K562 (cell line): Measurements from ENCODE around the gene PARD3B. TPM values are rescaled to one million over a fixed set of nuclear protein-coding genes. Genes with fewer than 3 reads are reported as not detected.

Source experiments
- ATAC-seq: fragments of 200-7000 bp; cut with Tn5 transposase; 3 replicates; pipeline ENCODE4 v1.9.1; 2020; ENCODE audit warnings: moderate library complexity
- BruUV-seq: library from RNA; stranded (reverse); fragments of 400-500 nt; replicated peaks from 2 replicates; lab custom pipeline; 2021; lab: Mats Ljungman, UMichigan
- CTCF ChIA-PET: fragments of 300-600 bp; formaldehyde crosslinking; extraction: SDS; loops from one replicate; lab custom pipeline; 2021; ENCODE audit warnings: low intra/inter-chr PET ratio; lab: Yijun Ruan, JAX
- POLR2A ChIA-PET: fragments of 300-600, 350-650 bp; sonication (Branson Sonifier 250); formaldehyde crosslinking; extraction: SDS; loops from one replicate; lab custom pipeline; 2021; ENCODE audit warnings: antibody characterized with exemption, inconsistent platforms; lab: Yijun Ruan, JAX
- DNase-seq, 4 experiments: peaks; one replicate each; pipeline versions ENCODE4 v3.0.0 to v3.0.0-alpha.2; 2011 to 2018; ENCODE audit warnings: low spot score in 3 of 4, mixed read lengths in 3 of 4; ENCODE audit errors: extremely low read depth in 1 of 4
- FAIRE-seq: peaks from 2 replicates; lab custom pipeline; 2011; peaks lifted over from hg19 to GRCh38; lab: Jason Lieb, UNC
- H2AFZ ChIP-seq: 2 replicates; pipeline ENCODE4 v1.6.0; 2011; ENCODE audit warnings: low read depth, low read length, control low read depth, inconsistent platforms
- H3K27ac ChIP-seq: fragments of 200-600 bp; 3 replicates; pipeline ENCODE4 v1.8.0; 2011; ENCODE audit warnings: low read depth, mild to moderate bottlenecking, control low read depth, inconsistent platforms, low read length, moderate library complexity, mixed read lengths; ENCODE audit errors: extremely low read depth
- H3K27me3 ChIP-seq, 2 experiments: fragments of 300-600 bp in 1 of 2; 2 replicates in 1 of 2; 3 replicates in 1 of 2; pipeline versions ENCODE4 v1.6.0 to v1.8.0; 2011; ENCODE audit warnings: inconsistent platforms in 2 of 2, low read length in 2 of 2, mild to moderate bottlenecking in 1 of 2, mixed read lengths in 1 of 2, moderate library complexity in 1 of 2; ENCODE audit not compliant: control insufficient read depth in 2 of 2, insufficient read depth in 2 of 2
- H3K36me3 ChIP-seq: fragments of 300-600 bp; 3 replicates; pipeline ENCODE4 v1.8.0; 2011; ENCODE audit warnings: mild to moderate bottlenecking, low read length, inconsistent platforms; ENCODE audit not compliant: control insufficient read depth, insufficient read depth
- H3K4me1 ChIP-seq, 2 experiments: fragments of 200-600 bp in 1 of 2; replicated peaks in 1 of 2; 2 replicates in 1 of 2; 3 replicates in 1 of 2; pipeline versions ENCODE4 v1.5.1 to v1.8.0; 2011; ENCODE audit warnings: inconsistent platforms in 2 of 2, low read length in 2 of 2, mild to moderate bottlenecking in 1 of 2, mixed read lengths in 1 of 2, moderate library complexity in 1 of 2; ENCODE audit not compliant: control insufficient read depth in 2 of 2, insufficient read depth in 2 of 2
- H3K4me2 ChIP-seq: 2 replicates; pipeline ENCODE4 v1.6.1; 2011; ENCODE audit warnings: low read length, control low read depth, inconsistent platforms, mixed read lengths; ENCODE audit not compliant: insufficient read depth
- H3K4me3 ChIP-seq: fragments of 200-600 bp; sonication (generic), shearing (Covaris generic); 2 replicates; pipeline ENCODE4 v1.5.1; 2016; ENCODE audit warnings: control low read depth, inconsistent platforms
- H3K79me2 ChIP-seq: fragments of 200-600 bp; 3 replicates; pipeline ENCODE4 v1.8.0; 2011; ENCODE audit warnings: low read length, inconsistent platforms; ENCODE audit not compliant: control insufficient read depth, insufficient read depth
- H3K9ac ChIP-seq, 2 experiments: 2 replicates each; pipeline versions ENCODE4 v1.6.0 to v1.6.1; 2011; ENCODE audit warnings: low read depth in 2 of 2, low read length in 2 of 2, control low read depth in 1 of 2, inconsistent platforms in 1 of 2, mild to moderate bottlenecking in 1 of 2, mixed read lengths in 1 of 2; ENCODE audit not compliant: insufficient read depth in 1 of 2
- H3K9me1 ChIP-seq: one replicate; pipeline ENCODE4 v1.6.0; 2011; ENCODE audit warnings: inconsistent platforms, mild to moderate bottlenecking, low read length, moderate library complexity; ENCODE audit not compliant: control insufficient read depth, insufficient read depth
- H3K9me3 ChIP-seq: replicated peaks from 2 replicates; pipeline ENCODE4 v1.5.1; 2011; ENCODE audit warnings: low read depth, low read length, inconsistent platforms; ENCODE audit not compliant: control insufficient read depth, insufficient read depth
- H4K20me1 ChIP-seq: replicated peaks from 2 replicates; pipeline ENCODE4 v1.6.1; 2011; ENCODE audit warnings: low read length, inconsistent platforms, mixed read lengths; ENCODE audit not compliant: control insufficient read depth, insufficient read depth
- ADNP ChIP-seq: fragments of 200-800 bp; sonication (Bioruptor generic); IDR thresholded peaks from 2 replicates; pipeline ENCODE4 v1.6.1; 2016; ENCODE audit warnings: missing genetic modification characterization, missing compliant biosample characterization
- FOXA3 ChIP-seq, 2 experiments: fragments of 450-650 bp in 1 of 2; sonication (generic) in 1 of 2; formaldehyde crosslinking; IDR thresholded peaks in 1 of 2; conservative IDR thresholded peaks in 1 of 2; 2 replicates each; pipeline versions ENCODE4 v1.4.0 to v1.8.0; 2020 to 2022; ENCODE audit warnings: mild to moderate bottlenecking in 2 of 2, missing genetic modification reagents in 1 of 2
- GMEB1 ChIP-seq: fragments of 250-450 bp; sonication (Bioruptor Pico); IDR thresholded peaks from 2 replicates; pipeline ENCODE4 v1.4.0; 2020; ENCODE audit warnings: mild to moderate bottlenecking
- LCOR ChIP-seq: sonication (generic); formaldehyde crosslinking; IDR thresholded peaks from 2 replicates; pipeline ENCODE4 v1.8.0; 2022; ENCODE audit warnings: mild to moderate bottlenecking, missing genetic modification reagents
- MITF ChIP-seq: IDR thresholded peaks from 2 replicates; pipeline ENCODE4 v1.6.1; 2014; ENCODE audit warnings: antibody characterized with exemption
- NCOA6 ChIP-seq: fragments of 450-650 bp; IDR thresholded peaks from 2 replicates; pipeline ENCODE4 v1.6.1; 2017; ENCODE audit warnings: mild to moderate bottlenecking
- NFIX ChIP-seq: fragments of 250-450 bp; sonication (Bioruptor Pico); IDR thresholded peaks from 2 replicates; pipeline ENCODE4 v1.4.0; 2020; ENCODE audit warnings: low read depth, mild to moderate bottlenecking, moderate library complexity
- RNF219 ChIP-seq: fragments of 250-450 bp; sonication (Bioruptor Pico); IDR thresholded peaks from 2 replicates; pipeline ENCODE4 v1.5.0; 2022; ENCODE audit warnings: mild to moderate bottlenecking
- SREBF1 ChIP-seq: fragments of 150-350 bp; IDR thresholded peaks from 2 replicates; pipeline ENCODE4 v1.6.1; 2014; ENCODE audit warnings: antibody characterized with exemption, low read depth, low read length, borderline replicate concordance
- WGBS: fragments of 100-300 bp; shearing (Covaris generic); methylation state at CpG from one replicate; pipeline ENCODE4 v1.1.6; 2016; ENCODE audit warnings: low coverage, mixed read lengths; ENCODE audit not compliant: insufficient coverage; ENCODE audit errors: missing lambda C conversion rate; 5-methylcytosine and 5-hydroxymethylcytosine counted together
- in situ Hi-C: fragments of 300-500 bp; cut with MboI; formaldehyde crosslinking; loops from 4 replicates; pipeline ENCODE4 v1.15.0; 2018; ENCODE audit warnings: inconsistent platforms, mixed read lengths
- intact Hi-C: fragments of 100-400 bp; cut with micrococcal nuclease; formaldehyde crosslinking; loops from 2 replicates; pipeline ENCODE4 v1.14.2; 2022
- polyA plus RNA-seq, 8 experiments: library from polyadenylated mRNA; depleted of rRNA in 4 of 8; stranded (reverse) in 5 of 8; unstranded in 3 of 8; fragments of >200 nt; fragmentation: Nextera tagmentation in 2 of 8; fragmentation: Illumina TruSeq in 1 of 8; extraction: Ambion mirVana in 2 of 8; extraction: Trizol in 1 of 8; gene quantifications; 2 replicates each; pipeline versions ENCODE4 v1.2.1 to v1.2.3, GENCODE V29; 2011 to 2014; ENCODE audit warnings: inconsistent platforms in 1 of 8, missing spikeins in 1 of 8
- total RNA-seq, 7 experiments: library from RNA; depleted of rRNA in 6 of 7; stranded (reverse); fragments of >200 nt in 6 of 7; fragmentation: Illumina TruSeq in 2 of 7; extraction: Trizol in 2 of 7; gene quantifications; 2 replicates each; pipeline versions ENCODE4 v1.2.1 to v1.2.3, GENCODE V29; 2011 to 2021; ENCODE audit warnings: low replicate concordance in 1 of 7

The PARD3B gene
- total and polyA plus RNA-seq, 9 of the 15 experiments (the other 6 are each of a cell fraction or from before 2014, with no cell fraction given), result 0.15 to 3.0 (median 1.1) TPM

GRCh38 chr2:204966245-204966644, 421.0 kb downstream of the PARD3B start:
- intact Hi-C loops, result no loop called here
- POLR2A ChIA-PET, result no interaction called here
- in situ Hi-C loops, result no loop called here

More at GRCh38 chr2:204966245-204966644, 421.0 kb downstream of the PARD3B start:
- FAIRE-seq (no peak), ATAC-seq (no peak), DNase-seq (no peak)
- no TSS peak for BruUV-seq
- Histone ChIP-seq H3K4me3 (no peak overlapping the region), H3K4me1 (no peaks in the 10 kb centered on the region), H3K36me3 (no peaks in the 10 kb centered on the region), H3K9me3 (no peaks in the 10 kb centered on the region), H3K9ac (no peak overlapping the region), H3K9me1 (no peaks in the 10 kb centered on the region), H3K4me2 (no peak overlapping the region), H2AFZ (no peak overlapping the region), H3K79me2 (no peaks in the 10 kb centered on the region), H3K27ac (no peak overlapping the region), H3K27me3 (no peaks in the 10 kb centered on the region), H4K20me1 (no peaks in the 10 kb centered on the region)
- CTCF ChIA-PET, result no interaction called here
- WGBS, result 31% methylated on average over 5 of the region's 5 CpGs
- TF ChIP-seq ADNP (tag) (no peak), FOXA3 (CRISPR knock-in tag; conservative IDR thresholded peaks at IDR 0.05 in 1 of 2, IDR thresholded peaks at IDR 0.05 in 1 of 2) (no peak), SREBF1 (no peak), NCOA6 (no peak), LCOR (CRISPR knock-in tag) (no peak), GMEB1 (no peak), MITF (no peak), RNF219 (CRISPR knock-in tag) (no peak), NFIX (no peak)
- TF ChIP-seq, all 486 proteins: peak for 0
